Endodermal cell (in vitro differentiated cells): ENCODE measurements around the gene TESPA1. TPM values are rescaled to one million over a fixed set of nuclear protein-coding genes. Genes with fewer than 3 reads are reported as not detected.
A peak's percentile ranks its signal among the peaks of the same experiment; 100 is the strongest.

ENCODE experiments used
- DNase-seq: peaks from one replicate; pipeline ENCODE4 v3.0.0-alpha.2; 2017
- H3K27ac ChIP-seq: 2 replicates; pipeline ENCODE4 v1.5.1; 2013; ENCODE audit warnings: mild to moderate bottlenecking, low read depth, low read length, moderate library complexity
- H3K27me3 ChIP-seq: 2 replicates; pipeline ENCODE4 v1.6.1; 2013; ENCODE audit warnings: mild to moderate bottlenecking, low read length, moderate library complexity; ENCODE audit not compliant: insufficient read depth, control insufficient read depth, poor library complexity, severe bottlenecking
- H3K36me3 ChIP-seq: 2 replicates; pipeline ENCODE4 v1.7.0; 2013; ENCODE audit warnings: mild to moderate bottlenecking, low read length, moderate library complexity; ENCODE audit not compliant: control insufficient read depth, insufficient read depth
- H3K4me1 ChIP-seq: one replicate; pipeline ENCODE4 v1.7.0; 2013; ENCODE audit warnings: low read length; ENCODE audit not compliant: control insufficient read depth, insufficient read depth
- H3K4me3 ChIP-seq: 2 replicates; pipeline ENCODE4 v1.5.1; 2013; ENCODE audit warnings: mild to moderate bottlenecking, low read length, moderate library complexity
- H3K9ac ChIP-seq: 2 replicates; pipeline ENCODE4 v1.6.1; 2013; ENCODE audit warnings: mild to moderate bottlenecking, low read length, moderate library complexity; ENCODE audit not compliant: poor library complexity, severe bottlenecking; ENCODE audit errors: extremely low read depth
- H3K9me3 ChIP-seq: 2 replicates; pipeline ENCODE4 v1.6.1; 2013; ENCODE audit warnings: mild to moderate bottlenecking, low read length, moderate library complexity; ENCODE audit not compliant: control insufficient read depth
- H3K27ac Mint-ChIP-seq: 2 replicates; pipeline ENCODE4 v1.8.0; 2020; ENCODE audit warnings: mixed read lengths
- H3K27me3 Mint-ChIP-seq: 2 replicates; pipeline ENCODE4 v1.8.0; 2021; ENCODE audit warnings: mild to moderate bottlenecking, mixed read lengths; ENCODE audit not compliant: insufficient read depth
- H3K36me3 Mint-ChIP-seq: 2 replicates; pipeline ENCODE4 v1.8.0; 2020; ENCODE audit warnings: low read depth, mixed read lengths
- H3K4me1 Mint-ChIP-seq: 2 replicates; pipeline ENCODE4 v1.8.0; 2020; ENCODE audit warnings: mixed read lengths
- H3K4me3 Mint-ChIP-seq: 2 replicates; pipeline ENCODE4 v1.8.0; 2020; ENCODE audit warnings: mild to moderate bottlenecking, moderate library complexity, mixed read lengths
- H3K9me3 Mint-ChIP-seq: 2 replicates; pipeline ENCODE4 v1.8.0; 2020; ENCODE audit warnings: mild to moderate bottlenecking, mixed read lengths
- WGBS, 2 experiments: methylation state at CpG; one replicate each; pipeline versions ENCODE4 v1.1.5 to v1.1.7; 2013; ENCODE audit warnings: missing lambda C conversion rate in 2 of 2, mixed read lengths in 1 of 2; ENCODE audit not compliant: insufficient coverage in 1 of 2, insufficient read length in 1 of 2; 5-methylcytosine and 5-hydroxymethylcytosine counted together
- total RNA-seq, 2 donors: library from RNA; stranded (reverse); fragmentation: NEBNext Ultra II Directional in 1 of 2; extraction: Animal tissue kit (Norgen Biotek cat#: 25700) in 1 of 2; gene quantifications; 2 replicates in 1 of 2; 3 replicates in 1 of 2; pipeline ENCODE4 v1.2.1, GENCODE V29; 2021
- TF ChIP-seq, protein P1 (sequence below): fragments of 200-600 bp; sonication (generic); conservative IDR thresholded peaks from 2 replicates; pipeline ENCODE4 v1.5.0; 2021; ENCODE audit warnings: antibody characterized with exemption, mild to moderate bottlenecking

The TESPA1 gene
- total RNA-seq, 2 donors from 2014 or later, result not detected

DNA sequence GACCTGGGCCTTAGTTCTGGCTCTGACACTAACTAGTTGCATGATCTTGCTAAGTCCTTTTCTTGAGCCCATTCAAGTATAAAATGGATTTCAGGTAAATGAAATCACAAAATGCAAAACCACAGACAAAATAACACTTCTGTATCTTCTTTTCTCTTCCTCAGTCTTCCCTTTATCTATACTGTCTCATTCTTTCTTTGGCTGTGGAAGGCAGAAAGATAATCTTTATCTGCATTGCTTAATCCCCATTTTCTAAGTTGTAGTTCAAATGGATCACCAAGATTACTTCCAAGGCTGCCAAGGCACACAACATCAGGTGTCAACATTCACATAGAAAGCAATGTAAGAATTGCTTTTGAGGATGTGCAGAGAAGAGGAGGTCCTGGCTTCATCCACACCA, 30.3 kb downstream of the TESPA1 start:
- peaks cover 3% of the 10 kb centered on the region for H3K36me3 Mint-ChIP-seq
- no peaks in the 10 kb centered on the region for H3K36me3 ChIP-seq
- peaks cover 17% of the 10 kb centered on the region for H3K9me3 Mint-ChIP-seq
- peak overlapping the region; percentile 26 for H3K4me3 ChIP-seq
- H3K4me1 Mint-ChIP-seq, result peaks cover 26% of the 10 kb centered on the region
- H3K27me3 ChIP-seq, result no peaks in the 10 kb centered on the region
- H3K9ac ChIP-seq, result no peak overlapping the region
- DNase-seq, result no peak
- TF ChIP-seq, protein P1, sequence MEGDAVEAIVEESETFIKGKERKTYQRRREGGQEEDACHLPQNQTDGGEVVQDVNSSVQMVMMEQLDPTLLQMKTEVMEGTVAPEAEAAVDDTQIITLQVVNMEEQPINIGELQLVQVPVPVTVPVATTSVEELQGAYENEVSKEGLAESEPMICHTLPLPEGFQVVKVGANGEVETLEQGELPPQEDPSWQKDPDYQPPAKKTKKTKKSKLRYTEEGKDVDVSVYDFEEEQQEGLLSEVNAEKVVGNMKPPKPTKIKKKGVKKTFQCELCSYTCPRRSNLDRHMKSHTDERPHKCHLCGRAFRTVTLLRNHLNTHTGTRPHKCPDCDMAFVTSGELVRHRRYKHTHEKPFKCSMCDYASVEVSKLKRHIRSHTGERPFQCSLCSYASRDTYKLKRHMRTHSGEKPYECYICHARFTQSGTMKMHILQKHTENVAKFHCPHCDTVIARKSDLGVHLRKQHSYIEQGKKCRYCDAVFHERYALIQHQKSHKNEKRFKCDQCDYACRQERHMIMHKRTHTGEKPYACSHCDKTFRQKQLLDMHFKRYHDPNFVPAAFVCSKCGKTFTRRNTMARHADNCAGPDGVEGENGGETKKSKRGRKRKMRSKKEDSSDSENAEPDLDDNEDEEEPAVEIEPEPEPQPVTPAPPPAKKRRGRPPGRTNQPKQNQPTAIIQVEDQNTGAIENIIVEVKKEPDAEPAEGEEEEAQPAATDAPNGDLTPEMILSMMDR, result no peak
- H3K4me1 ChIP-seq, result no peaks in the 10 kb centered on the region
- H3K27ac ChIP-seq, result no peak overlapping the region
- peaks cover 2% of the 10 kb centered on the region for H3K27me3 Mint-ChIP-seq
- no peak overlapping the region for H3K27ac Mint-ChIP-seq
- peaks cover 41% of the 10 kb centered on the region for H3K9me3 ChIP-seq
- H3K4me3 Mint-ChIP-seq, result no peak overlapping the region

DNA sequence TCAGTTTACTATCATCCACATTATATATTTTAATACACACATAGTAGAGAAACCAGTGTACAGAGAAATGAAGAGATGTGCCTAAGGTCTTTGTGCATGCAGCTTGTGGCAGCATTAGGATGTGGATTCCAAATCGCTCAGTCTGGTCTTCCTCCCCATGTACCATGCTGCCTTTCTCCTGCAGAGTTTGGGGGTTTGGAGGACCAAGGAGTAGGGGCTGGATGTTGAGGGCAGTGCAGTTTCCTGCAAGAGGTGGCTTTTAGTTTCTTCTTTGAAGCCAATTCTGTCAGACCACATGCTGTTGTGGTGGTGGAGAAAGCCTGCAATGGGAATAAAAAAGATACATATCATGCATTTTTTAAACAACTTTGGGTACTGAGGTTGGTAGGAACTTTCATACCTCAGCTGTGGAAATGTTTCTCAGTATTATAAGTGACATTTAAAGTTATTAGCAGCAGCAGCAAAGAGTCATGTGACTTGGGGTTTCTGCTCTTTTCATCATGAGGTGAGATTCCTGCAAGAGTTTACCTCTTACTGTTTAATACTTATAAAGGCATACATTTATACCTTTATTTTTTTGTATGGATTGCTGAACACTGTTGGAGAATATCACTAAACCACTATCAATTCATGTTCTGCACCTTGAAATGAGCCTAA, 34.4 kb downstream of the TESPA1 start:
- Histone ChIP-seq H3K9me3 (peaks cover 63% of the 10 kb centered on the region), H3K27me3 (no peaks in the 10 kb centered on the region), H3K9ac (no peak overlapping the region), H3K4me3 (peak overlapping the region; percentile 53), H3K27ac (no peak overlapping the region), H3K4me1 (no peaks in the 10 kb centered on the region), H3K36me3 (no peaks in the 10 kb centered on the region)
- Mint-ChIP-seq H3K27ac (no peak overlapping the region), H3K4me1 (peaks cover 33% of the 10 kb centered on the region), H3K36me3 (peaks cover 3% of the 10 kb centered on the region), H3K27me3 (peaks cover 2% of the 10 kb centered on the region), H3K9me3 (peaks cover 39% of the 10 kb centered on the region), H3K4me3 (no peak overlapping the region)
- 100% methylated on average over 1 of the region's 1 CpG; no CpG with 5 or more reads in 1 of the 2 experiments for WGBS, 2 experiments
- TF ChIP-seq, protein P1, result no peak
- no peak for DNase-seq

DNA sequence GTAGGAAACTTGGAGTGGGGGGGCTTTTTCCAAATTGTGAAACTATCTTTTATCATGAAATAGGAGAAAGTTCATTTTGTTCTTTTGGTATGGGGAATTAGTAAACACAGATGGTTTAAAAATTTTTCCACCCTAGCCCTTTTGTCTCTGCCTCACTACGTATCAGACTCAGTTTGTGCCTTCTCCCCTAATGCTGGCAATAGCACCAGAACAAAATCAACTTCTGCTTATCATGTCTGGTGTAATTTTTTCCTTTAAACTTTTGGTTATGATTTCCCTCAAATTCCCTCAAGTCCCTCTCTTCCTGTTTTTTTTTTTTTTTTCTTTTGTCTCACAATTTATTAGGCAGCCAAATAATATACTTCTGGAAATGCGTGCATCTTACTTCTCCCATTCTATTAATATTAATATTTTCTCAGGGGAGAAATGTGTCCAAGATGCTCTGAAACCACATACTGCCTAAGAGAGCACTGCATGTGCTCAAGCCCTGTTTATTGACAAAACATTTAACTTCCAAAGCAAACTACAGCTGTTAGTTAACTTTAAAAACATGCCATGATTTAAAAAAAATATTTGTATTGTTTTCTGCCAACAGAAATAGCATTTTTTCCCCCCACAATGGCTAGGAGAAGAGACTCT, 35.4 kb downstream of the TESPA1 start:
- Mint-ChIP-seq H3K9me3 (peaks cover 39% of the 10 kb centered on the region), H3K4me3 (no peak overlapping the region), H3K27ac (no peak overlapping the region), H3K27me3 (peaks cover 2% of the 10 kb centered on the region), H3K4me1 (peaks cover 28% of the 10 kb centered on the region), H3K36me3 (peaks cover 3% of the 10 kb centered on the region)
- H3K4me1 ChIP-seq, result no peaks in the 10 kb centered on the region
- DNase-seq, result no peak
- H3K27me3 ChIP-seq, result no peaks in the 10 kb centered on the region
- TF ChIP-seq, protein P1, result no peak
- no peaks in the 10 kb centered on the region for H3K36me3 ChIP-seq
- H3K9ac ChIP-seq, result no peak overlapping the region
- peaks cover 70% of the 10 kb centered on the region for H3K9me3 ChIP-seq
- no peak overlapping the region for H3K27ac ChIP-seq
- 93% methylated on average over 2 of the region's 2 CpGs; no CpG with 5 or more reads in 1 of the 2 experiments for WGBS, 2 experiments
- H3K4me3 ChIP-seq, result peak overlapping the region; percentile 31
